ENCODE measurements around the gene TXN2.

The TXN2 gene

DNA sequence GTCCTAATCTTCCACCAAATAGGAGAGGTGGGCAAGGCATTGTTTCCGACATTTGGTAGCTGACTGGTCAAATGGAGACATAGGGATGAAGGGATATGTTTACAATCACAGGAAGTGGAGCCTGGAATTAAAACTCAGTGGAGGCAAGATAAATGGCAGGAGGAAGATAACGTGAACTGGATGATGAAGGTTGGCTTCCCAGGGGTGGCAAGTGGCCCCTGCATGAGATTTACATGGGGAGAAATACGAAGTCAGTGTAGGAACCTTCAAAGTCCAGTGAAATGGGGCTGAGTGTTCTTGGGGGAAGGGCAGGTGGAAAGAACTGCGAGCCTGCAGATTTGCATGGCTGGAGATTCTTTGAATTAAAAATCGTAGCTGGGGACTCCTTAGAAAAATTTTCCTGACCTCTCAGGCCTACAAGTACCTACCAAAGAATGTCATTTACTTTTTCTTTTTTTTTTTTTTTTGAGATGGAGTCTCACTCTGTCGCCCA lies 26.1 kb upstream of the TXN2 start:
- TF ChIP-seq CTCF (IDR thresholded peaks at IDR 0.05; ENCODE audit: unreplicated experiment in 3 of 3) = no peak
- peaks cover 17% of the 10 kb centered on the region for H3K4me1 Mint-ChIP-seq
- peak overlapping the region; percentile 48 to 84 (median 67) for H3K27ac Mint-ChIP-seq
- H3K4me3 Mint-ChIP-seq = peak overlapping the region; percentile 26 to 80 (median 73)
- no peaks in the 10 kb centered on the region for H3K9me3 Mint-ChIP-seq
- H3K27me3 Mint-ChIP-seq (ENCODE audit: low read depth) = no peaks in the 10 kb centered on the region
- H3K36me3 Mint-ChIP-seq (ENCODE audit: low read depth) = peaks cover 35% of the 10 kb centered on the region

DNA sequence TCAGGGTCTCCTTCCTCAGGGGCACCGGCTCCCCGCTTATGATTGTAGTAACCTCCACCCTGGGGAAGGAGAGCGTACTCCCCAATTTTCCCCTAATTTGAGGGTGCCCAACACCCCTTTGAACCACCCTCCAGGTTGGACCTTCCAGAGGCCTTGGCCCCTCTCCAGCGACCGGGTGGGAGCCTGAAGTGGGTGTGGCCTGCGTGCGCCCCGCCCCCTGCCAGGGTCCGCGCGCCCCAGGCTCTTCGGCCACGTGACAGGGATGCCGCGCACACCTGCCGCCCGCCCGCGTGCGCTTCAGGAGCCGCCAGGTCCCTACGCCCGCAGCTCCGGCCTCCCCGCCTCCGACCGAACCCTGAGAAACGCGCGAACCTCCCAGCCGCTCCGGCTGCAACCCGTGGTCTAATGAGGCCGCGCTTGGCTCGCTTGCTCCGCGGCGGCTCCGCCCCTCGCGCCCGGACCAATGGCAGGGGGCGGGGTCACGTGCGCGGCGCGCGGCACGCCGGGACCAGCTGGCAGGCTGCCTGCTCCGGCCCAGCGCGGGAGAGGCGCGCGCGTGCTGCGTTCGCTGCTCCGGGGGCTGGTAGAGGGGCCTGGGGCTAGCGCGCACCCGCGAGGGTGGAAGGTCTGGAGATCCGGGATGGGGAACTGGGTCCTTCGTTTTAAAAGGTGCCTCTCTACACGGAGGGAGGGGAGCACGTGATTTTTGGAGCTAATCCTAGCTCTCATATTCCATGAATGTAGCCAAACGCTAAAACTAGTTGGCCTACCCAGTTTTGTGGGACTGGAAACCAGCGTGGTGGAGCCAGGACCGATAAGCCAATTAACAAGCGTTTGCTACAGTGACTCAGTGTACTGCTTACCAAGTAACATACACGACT lies 25.4 kb upstream of the TXN2 start, which contains the start of gene FOXRED2:
TSS of gene FOXRED2 (minus strand) at position 404 of the 881 bp plus-strand sequence. CDS start 618 bp downstream, outside the sequence.
- Mint-ChIP-seq H3K27ac (peak within 1 kb of the TSS; percentile 48 to 84 (median 67)), H3K36me3 (ENCODE audit: low read depth) (peaks cover 28% of the 10 kb centered on the region), H3K27me3 (ENCODE audit: low read depth) (no peaks in the 10 kb centered on the region), H3K9me3 (no peaks in the 10 kb centered on the region), H3K4me3 (peak within 1 kb of the TSS; percentile 65 to 80 (median 73)), H3K4me1 (peaks cover 17% of the 10 kb centered on the region)
- no peak for TF ChIP-seq CTCF (IDR thresholded peaks at IDR 0.05; ENCODE audit: unreplicated experiment in 3 of 3)

GRCh38 chr22:36505998-36506635 lies 24.7 kb upstream of the TXN2 start:
- Mint-ChIP-seq H3K27ac (no peak overlapping the region), H3K9me3 (no peaks in the 10 kb centered on the region), H3K36me3 (ENCODE audit: low read depth) (peaks cover 22% of the 10 kb centered on the region), H3K4me3 (peak overlapping the region; percentile 65 to 79 (median 70)), H3K27me3 (ENCODE audit: low read depth) (no peaks in the 10 kb centered on the region), H3K4me1 (peaks cover 17% of the 10 kb centered on the region)
- no peak for TF ChIP-seq CTCF (IDR thresholded peaks at IDR 0.05; ENCODE audit: unreplicated experiment in 3 of 3)

GRCh38 chr22:36497910-36498665 lies 16.6 kb upstream of the TXN2 start:
- H3K9me3 Mint-ChIP-seq = no peaks in the 10 kb centered on the region
- no peaks in the 10 kb centered on the region for H3K27me3 Mint-ChIP-seq (ENCODE audit: low read depth)
- peak overlapping the region in 1 of 3 experiments; percentile 65 for H3K27ac Mint-ChIP-seq
- peaks cover 28% of the 10 kb centered on the region for H3K36me3 Mint-ChIP-seq (ENCODE audit: low read depth)
- TF ChIP-seq CTCF (IDR thresholded peaks at IDR 0.05; ENCODE audit: unreplicated experiment in 3 of 3) = peak in 1 of 3 experiments; percentile 19
- H3K4me1 Mint-ChIP-seq = no peaks in the 10 kb centered on the region
- no peak overlapping the region for H3K4me3 Mint-ChIP-seq

DNA sequence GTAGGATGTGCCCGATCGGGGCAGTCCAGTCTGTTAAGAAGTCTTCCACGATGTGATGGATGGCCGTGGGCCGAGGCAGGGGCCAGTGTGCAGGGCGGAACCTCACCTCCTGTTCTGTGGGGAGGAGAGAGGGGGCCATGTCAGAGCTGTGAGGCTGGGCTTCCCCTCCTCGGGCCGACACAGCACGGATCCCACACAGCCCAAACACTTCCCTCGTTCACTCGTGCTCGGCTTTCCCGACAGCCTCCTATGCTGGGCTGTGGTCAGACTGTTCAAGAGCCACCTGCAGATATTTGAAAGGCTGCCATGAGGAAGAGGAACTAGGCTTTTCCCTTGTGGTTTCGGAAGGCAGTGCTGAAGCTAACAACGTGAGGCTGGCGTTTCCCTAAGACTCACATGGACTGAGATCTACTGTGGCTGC lies 12.3 kb upstream of the TXN2 start:
- Mint-ChIP-seq H3K27me3 (ENCODE audit: low read depth) (no peaks in the 10 kb centered on the region), H3K4me1 (peaks cover 6% of the 10 kb centered on the region), H3K36me3 (ENCODE audit: low read depth) (peaks cover 41% of the 10 kb centered on the region), H3K27ac (no peak overlapping the region), H3K9me3 (no peaks in the 10 kb centered on the region), H3K4me3 (no peak overlapping the region)
- TF ChIP-seq CTCF (IDR thresholded peaks at IDR 0.05; ENCODE audit: unreplicated experiment in 3 of 3) = no peak

All from nephron (organoid).